IPS DF 6.9 (cell line): ENCODE measurements around the gene CAMK1.
A peak's percentile ranks its signal among the peaks of the same experiment; 100 is the strongest.

Experiments
- DNase-seq: peaks from one replicate; pipeline ENCODE4 v3.0.0-alpha.2; 2013; ENCODE audit warnings: low read depth, low spot score
- H3K27ac ChIP-seq: one replicate; pipeline ENCODE4 v1.5.1; 2013; ENCODE audit warnings: low read length, control low read depth
- H3K27me3 ChIP-seq: 2 replicates; pipeline ENCODE4 v1.6.1; 2013; ENCODE audit warnings: mild to moderate bottlenecking, low read length; ENCODE audit not compliant: control insufficient read depth, insufficient read depth
- H3K36me3 ChIP-seq: 2 replicates; pipeline ENCODE4 v1.6.1; 2013; ENCODE audit warnings: low read length; ENCODE audit not compliant: control insufficient read depth, insufficient read depth
- H3K4me1 ChIP-seq: 2 replicates; pipeline ENCODE4 v1.6.1; 2013; ENCODE audit warnings: low read length; ENCODE audit not compliant: control insufficient read depth, insufficient read depth
- H3K4me3 ChIP-seq: 2 replicates; pipeline ENCODE4 v1.5.1; 2013; ENCODE audit warnings: mild to moderate bottlenecking, low read length
- H3K9me3 ChIP-seq: 2 replicates; pipeline ENCODE4 v1.6.1; 2013; ENCODE audit warnings: low read length, inconsistent platforms; ENCODE audit not compliant: control insufficient read depth, insufficient read depth
- WGBS: extraction: QIAGEN DNeasy Blood & Tissue Kit; methylation state at CpG from one replicate; pipeline ENCODE4 v1.1.7; 2013; ENCODE audit warnings: mixed read lengths, missing lambda C conversion rate; ENCODE audit not compliant: insufficient read length, insufficient coverage; 5-methylcytosine and 5-hydroxymethylcytosine counted together

CAMK1 gene

GRCh38 chr3:9793161-9793781 is 23.5 kb upstream of the CAMK1 start:
- Histone ChIP-seq H3K9me3 (no peaks in the 10 kb centered on the region), H3K27me3 (no peaks in the 10 kb centered on the region), H3K4me3 (peak overlapping the region; percentile 80), H3K36me3 (peaks cover 13% of the 10 kb centered on the region), H3K4me1 (peaks cover 2% of the 10 kb centered on the region; the same call in 1 of the 2 replicates), H3K27ac (no peak overlapping the region)
- no CpG with 5 or more reads among the region's 23 CpGs for WGBS
- no peak for DNase-seq

- WGBS, result no CpG with 5 or more reads among the region's 65 CpGs
Observed at GRCh38 chr3:9792405-9793160, 22.8 kb upstream of the CAMK1 start, which contains the start of the genes ARPC4 and TADA3. Gene ARPC4, plus strand, starts transcription at chr3:9793082. Its CDS starts 40 bp downstream, at chr3:9793122. Gene TADA3, minus strand, starts transcription at chr3:9792473. Its CDS starts 1,007 bp downstream, at chr3:9791466.

GRCh38 chr3:9791790-9792404 is 22.1 kb upstream of the CAMK1 start:
- peak overlapping the region; percentile 80; the same call in 1 of the 2 replicates for H3K4me3 ChIP-seq
- H3K27me3 ChIP-seq, result no peaks in the 10 kb centered on the region
- no peaks in the 10 kb centered on the region for H3K9me3 ChIP-seq
- H3K27ac ChIP-seq, result no peak overlapping the region
- H3K36me3 ChIP-seq, result peaks cover 5% of the 10 kb centered on the region
- no peak for DNase-seq
- H3K4me1 ChIP-seq, result peaks cover 2% of the 10 kb centered on the region; the same call in 1 of the 2 replicates
- WGBS, result no CpG with 5 or more reads among the region's 14 CpGs

More at GRCh38 chr3:9792405-9793160, 22.8 kb upstream of the CAMK1 start, which contains the start of the genes ARPC4 and TADA3:
- peak; percentile 83 for DNase-seq
- no peaks in the 10 kb centered on the region for H3K27me3 ChIP-seq
- peaks cover 9% of the 10 kb centered on the region for H3K36me3 ChIP-seq
- H3K4me3 ChIP-seq, result peak within 1 kb of the TSS; percentile 80
- no peak within 1 kb of the TSS for H3K27ac ChIP-seq
- H3K4me1 ChIP-seq, result peaks cover 2% of the 10 kb centered on the region; the same call in 1 of the 2 replicates
- no peaks in the 10 kb centered on the region for H3K9me3 ChIP-seq

GRCh38 chr3:9791127-9791526 is 21.4 kb upstream of the CAMK1 start:
- no peak for DNase-seq
- Histone ChIP-seq H3K27me3 (no peaks in the 10 kb centered on the region), H3K27ac (no peak overlapping the region), H3K4me3 (no peak overlapping the region), H3K9me3 (no peaks in the 10 kb centered on the region), H3K4me1 (peaks cover 2% of the 10 kb centered on the region; the same call in 1 of the 2 replicates), H3K36me3 (peaks cover 5% of the 10 kb centered on the region)
- no CpG with 5 or more reads among the region's 11 CpGs for WGBS

GRCh38 chr3:9787714-9788113 is 18.0 kb upstream of the CAMK1 start:
- Histone ChIP-seq H3K4me3 (no peak overlapping the region), H3K27ac (no peak overlapping the region), H3K4me1 (peaks cover 2% of the 10 kb centered on the region; the same call in 1 of the 2 replicates), H3K9me3 (no peaks in the 10 kb centered on the region), H3K36me3 (peaks cover 14% of the 10 kb centered on the region), H3K27me3 (no peaks in the 10 kb centered on the region)
- no peak for DNase-seq
- no CpG with 5 or more reads among the region's 6 CpGs for WGBS

GRCh38 chr3:9786825-9787669 is 17.3 kb upstream of the CAMK1 start:
- DNase-seq, result no peak
- H3K4me3 ChIP-seq, result no peak overlapping the region
- WGBS, result no CpG with 5 or more reads among the region's 13 CpGs
- H3K4me1 ChIP-seq, result peaks cover 2% of the 10 kb centered on the region; the same call in 1 of the 2 replicates
- H3K27ac ChIP-seq, result no peak overlapping the region
- no peaks in the 10 kb centered on the region for H3K27me3 ChIP-seq
- H3K36me3 ChIP-seq, result peaks cover 14% of the 10 kb centered on the region
- H3K9me3 ChIP-seq, result no peaks in the 10 kb centered on the region

GRCh38 chr3:9786209-9786739 is 16.5 kb upstream of the CAMK1 start:
- peaks cover 14% of the 10 kb centered on the region for H3K36me3 ChIP-seq
- no peaks in the 10 kb centered on the region for H3K4me1 ChIP-seq
- H3K4me3 ChIP-seq, result no peak overlapping the region
- H3K27ac ChIP-seq, result no peak overlapping the region
- no peaks in the 10 kb centered on the region for H3K27me3 ChIP-seq
- H3K9me3 ChIP-seq, result no peaks in the 10 kb centered on the region
- no CpG with 5 or more reads among the region's 7 CpGs for WGBS
- DNase-seq, result no peak

- H3K4me3 ChIP-seq, result no peak overlapping the region
- peaks cover 14% of the 10 kb centered on the region for H3K36me3 ChIP-seq
- DNase-seq, result no peak
- H3K4me1 ChIP-seq, result no peaks in the 10 kb centered on the region
- no peak overlapping the region for H3K27ac ChIP-seq
- WGBS, result no CpG with 5 or more reads among the region's 7 CpGs
- no peaks in the 10 kb centered on the region for H3K9me3 ChIP-seq
- no peaks in the 10 kb centered on the region for H3K27me3 ChIP-seq
Observed at GRCh38 chr3:9785602-9786001, 15.9 kb upstream of the CAMK1 start.

- Histone ChIP-seq H3K36me3 (peaks cover 18% of the 10 kb centered on the region), H3K27me3 (no peaks in the 10 kb centered on the region), H3K9me3 (no peaks in the 10 kb centered on the region), H3K4me1 (no peaks in the 10 kb centered on the region), H3K4me3 (no peak overlapping the region), H3K27ac (no peak overlapping the region)
- WGBS, result no CpG with 5 or more reads among the region's 4 CpGs
- no peak for DNase-seq
Observed at GRCh38 chr3:9784965-9785364, 15.2 kb upstream of the CAMK1 start.
